GM18858 (cell line): ENCODE measurements around the gene FGF14.
"Not testable (repeated sequence)": the region's sequence is repeated elsewhere in the genome, so short reads cannot be mapped to it uniquely, and the experiment has no call there.

Experiments
- ATAC-seq: cut with Tn5 transposase; IDR thresholded peaks from one replicate; pipeline ENCODE4 v1.9.1; 2021; ENCODE audit not compliant: unreplicated experiment

FGF14 gene

DNA sequence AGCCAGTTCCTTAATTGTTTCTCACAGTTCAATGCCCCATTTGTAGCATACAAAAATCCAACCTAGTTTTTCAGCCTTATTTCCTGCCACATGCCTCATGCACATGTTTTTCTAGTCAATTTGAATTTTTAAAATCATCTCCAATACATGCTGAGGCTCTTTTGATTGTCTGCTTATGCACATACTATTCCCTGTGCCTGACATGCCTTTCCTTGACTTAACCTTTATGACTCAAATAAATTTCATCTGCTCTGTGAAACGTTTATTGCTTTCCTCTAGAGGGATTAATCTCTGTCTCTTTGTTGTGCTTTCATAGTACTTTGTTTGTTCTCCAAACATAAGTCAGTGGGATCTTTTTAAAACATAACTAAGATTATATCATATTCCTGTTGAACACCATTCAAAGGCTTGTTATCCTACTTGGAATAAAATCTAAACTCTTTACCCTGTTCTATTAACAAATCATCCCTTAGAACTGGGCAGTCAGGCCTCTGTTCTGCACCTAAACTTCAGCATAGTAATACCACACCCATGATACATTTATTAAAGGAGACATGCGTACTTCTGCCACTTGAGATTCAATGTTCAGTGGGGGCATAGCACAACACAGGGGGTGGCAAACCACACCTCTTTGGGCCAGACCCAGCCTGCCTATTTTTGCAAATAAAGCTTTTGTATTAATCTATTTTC lies 346.6 kb downstream of the FGF14 start:
- no peak for ATAC-seq

DNA sequence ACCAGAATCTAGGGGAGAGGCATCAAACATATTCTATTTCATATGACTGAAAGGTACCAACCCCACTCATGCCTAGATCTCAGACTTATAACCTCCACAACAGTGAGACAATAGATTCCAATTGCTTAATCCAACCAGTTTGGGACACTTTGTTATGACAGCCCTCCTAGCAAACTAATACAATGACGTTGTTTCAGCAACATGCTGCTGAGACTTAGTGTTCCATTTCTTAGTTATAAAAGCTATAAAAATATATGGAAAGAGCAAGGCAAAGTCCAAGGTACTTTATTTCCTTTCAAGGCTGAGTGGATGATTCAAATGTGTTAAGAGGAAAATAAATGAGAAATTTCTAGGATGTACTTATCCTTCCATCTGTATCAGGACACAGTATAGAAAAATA lies 352.0 kb downstream of the FGF14 start:
- no peak for ATAC-seq

GRCh38 chr13:102045731-102046130 lies 356.1 kb downstream of the FGF14 start:
- no peak for ATAC-seq

DNA sequence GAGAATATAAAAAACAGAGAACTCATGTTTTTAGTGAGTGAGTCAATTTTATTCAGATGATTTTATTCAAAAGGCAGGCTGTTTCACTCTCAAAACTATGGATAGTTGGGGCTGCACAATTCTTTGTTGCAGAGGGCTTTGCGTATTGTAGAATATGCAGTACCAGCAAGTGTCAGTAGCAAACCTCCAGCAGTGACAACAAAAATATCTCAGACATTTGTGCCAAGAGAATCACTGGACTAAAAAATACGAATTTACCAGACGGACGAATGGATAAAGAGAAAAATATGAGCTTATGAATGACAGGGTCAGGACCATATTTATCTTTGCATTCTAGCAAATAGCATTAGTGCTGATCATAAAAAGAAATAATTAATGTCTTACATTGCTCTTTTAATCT lies 359.1 kb downstream of the FGF14 start:
- no peak for ATAC-seq

GRCh38 chr13:102041544-102041943 lies 360.3 kb downstream of the FGF14 start:
- ATAC-seq: no peak

GRCh38 chr13:102040812-102041211 lies 361.0 kb downstream of the FGF14 start:
- ATAC-seq: no peak

DNA sequence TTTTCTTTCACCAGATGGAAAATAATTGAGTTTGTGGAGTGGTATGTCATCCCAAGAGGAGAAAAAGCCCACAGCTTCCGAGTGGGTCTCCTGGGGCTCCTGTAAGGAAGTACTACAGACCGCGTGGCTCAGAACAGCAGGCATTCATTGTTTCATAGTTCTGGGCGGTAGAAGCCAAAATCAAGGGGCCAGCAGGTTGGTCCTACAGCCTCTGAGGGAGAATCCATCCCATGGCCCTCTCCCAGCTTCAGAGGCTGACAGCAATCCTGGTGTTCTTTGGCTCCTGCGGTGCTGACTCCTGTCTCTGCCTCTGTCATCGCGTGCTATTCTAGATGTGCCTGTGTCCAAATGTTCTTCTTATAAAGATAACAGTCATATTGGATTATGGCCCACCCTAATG lies 362.6 kb downstream of the FGF14 start:
- ATAC-seq: no peak

DNA sequence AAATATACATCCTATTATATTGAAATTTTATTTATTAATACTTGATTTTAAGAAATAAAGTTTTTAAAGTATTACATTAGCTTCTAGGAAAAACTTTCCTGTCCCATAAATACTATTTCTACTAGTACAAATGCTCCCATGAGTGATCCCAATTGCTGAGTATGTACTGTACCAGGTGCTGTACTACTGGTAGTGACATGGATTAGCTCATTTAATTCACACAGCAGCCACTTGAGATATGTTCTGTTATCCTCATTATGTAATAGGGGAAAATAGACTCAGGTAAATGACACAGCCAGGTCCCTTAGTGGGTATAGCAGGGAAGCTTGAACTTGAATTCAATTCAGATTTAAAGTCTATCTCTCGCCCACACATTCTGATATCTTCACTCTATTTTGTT lies 363.1 kb downstream of the FGF14 start:
- no peak for ATAC-seq

GRCh38 chr13:102035969-102036368 lies 365.9 kb downstream of the FGF14 start:
- no peak for ATAC-seq

- no peak for ATAC-seq
Measured at GRCh38 chr13:102033857-102034331, 368.0 kb downstream of the FGF14 start.

DNA sequence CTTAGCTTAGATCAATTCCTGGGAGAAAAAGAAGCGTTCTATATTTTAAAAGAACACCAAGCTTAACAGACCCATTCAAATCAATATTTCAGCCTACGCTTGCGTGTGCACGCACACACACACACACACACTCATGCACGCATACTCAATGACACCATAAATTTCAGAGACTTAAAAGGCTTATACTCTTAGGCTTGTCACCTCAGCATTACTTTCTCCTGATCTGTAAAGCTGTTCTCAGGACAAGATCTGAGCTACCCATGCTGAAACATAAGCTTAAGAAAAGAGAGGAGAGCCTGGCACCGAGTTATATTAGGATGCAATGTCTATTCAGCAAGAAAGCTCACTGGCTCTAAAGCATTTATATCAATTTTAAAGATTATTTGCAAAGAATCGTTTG lies 368.5 kb downstream of the FGF14 start:
- ATAC-seq: no peak

DNA sequence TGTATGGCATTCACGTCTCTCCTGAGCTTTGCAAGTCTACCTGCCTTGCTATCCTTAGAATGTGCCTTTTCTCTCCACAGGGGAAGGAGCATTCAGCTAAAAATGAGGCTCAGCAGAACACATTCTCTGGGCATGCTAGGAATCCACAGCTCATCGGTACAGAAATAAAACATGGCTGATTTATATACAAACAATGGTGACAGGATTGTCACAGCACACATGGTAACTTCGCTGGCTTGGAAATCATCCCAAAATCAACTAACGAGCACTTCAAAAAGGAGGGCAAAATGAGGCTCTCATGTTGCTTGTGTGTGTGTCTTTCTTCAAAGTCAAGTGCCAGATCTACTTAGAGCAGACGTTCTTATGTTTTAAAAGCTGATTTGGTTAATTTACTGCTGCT lies 373.0 kb downstream of the FGF14 start:
- no peak for ATAC-seq

DNA sequence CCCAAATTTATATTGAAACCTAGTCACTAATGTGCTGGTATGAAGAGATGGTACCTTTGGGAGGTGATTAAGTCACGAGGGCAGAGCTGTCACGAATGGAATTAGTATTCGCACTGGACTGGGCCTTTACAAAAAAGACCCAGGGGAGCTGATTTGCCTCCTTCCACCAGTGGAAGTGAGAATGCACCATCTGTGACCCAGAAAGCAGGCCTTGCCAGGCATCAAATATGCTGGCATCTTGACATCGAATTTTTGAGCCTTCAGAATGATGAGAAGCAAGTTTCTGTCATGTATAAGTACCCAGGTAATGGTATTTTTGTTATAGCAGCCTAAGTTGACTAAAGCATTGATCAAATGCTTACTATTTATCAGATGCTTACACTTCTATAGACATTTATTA lies 373.6 kb downstream of the FGF14 start:
- ATAC-seq: no peak

- no peak for ATAC-seq
Measured at GRCh38 chr13:102021777-102022176, 380.1 kb downstream of the FGF14 start.

DNA sequence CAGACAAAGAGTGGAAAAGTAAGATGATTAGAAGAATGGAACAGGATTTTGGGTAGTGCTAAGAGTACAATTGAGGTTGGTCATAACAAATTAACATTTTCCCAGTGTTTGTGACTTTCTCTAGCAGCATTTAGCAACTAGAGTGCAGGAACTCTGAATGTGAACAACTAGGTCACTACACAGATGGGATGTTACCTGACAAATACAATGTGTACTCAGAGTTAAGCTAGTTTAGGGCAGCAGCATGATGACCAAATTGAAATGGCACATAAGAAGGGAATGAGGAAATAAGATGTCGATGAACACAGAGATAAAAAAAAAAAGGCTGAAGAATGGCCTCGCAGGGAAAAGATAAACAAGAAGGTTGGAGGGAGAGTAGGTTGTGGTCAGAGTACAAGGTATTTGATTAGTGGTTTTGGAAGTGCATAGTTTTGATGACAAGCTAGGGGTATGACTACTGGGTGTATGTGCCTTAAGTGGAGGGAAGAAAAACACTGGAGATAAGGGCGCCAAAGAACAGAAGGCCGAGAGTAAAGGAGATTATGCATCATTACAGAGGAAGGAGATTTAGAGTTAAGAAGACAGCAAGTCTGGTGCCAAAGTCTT lies 381.1 kb downstream of the FGF14 start:
- ATAC-seq: no peak

- ATAC-seq: no peak
Measured at GRCh38 chr13:102018716-102019115, 383.1 kb downstream of the FGF14 start.

- no peak for ATAC-seq
Measured at GRCh38 chr13:102017248-102017647, 384.6 kb downstream of the FGF14 start.

- ATAC-seq: no peak
Measured at GRCh38 chr13:102012299-102013293, 389.3 kb downstream of the FGF14 start.

DNA sequence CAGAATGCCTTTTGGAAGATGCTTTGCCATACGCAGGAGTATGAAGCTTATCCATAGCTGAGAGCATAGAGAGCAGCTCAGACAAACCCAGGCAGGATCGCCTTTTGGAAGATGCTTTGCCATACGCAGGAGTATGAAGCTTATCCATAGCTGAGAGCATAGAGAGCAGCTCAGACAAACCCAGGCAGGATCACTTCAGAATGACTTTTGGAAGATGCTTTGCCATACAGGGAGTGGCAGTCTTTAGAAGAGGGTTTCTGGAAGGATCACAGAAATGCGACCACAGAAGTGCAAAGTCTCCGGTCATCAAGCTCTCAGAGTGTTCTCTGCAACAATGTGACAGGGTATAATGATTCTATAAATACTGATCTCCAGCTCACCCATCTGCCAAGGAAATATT lies 390.4 kb downstream of the FGF14 start:
- not testable (repeated sequence) for ATAC-seq

- ATAC-seq: no peak
Measured at GRCh38 chr13:102003848-102004570, 397.8 kb downstream of the FGF14 start.

DNA sequence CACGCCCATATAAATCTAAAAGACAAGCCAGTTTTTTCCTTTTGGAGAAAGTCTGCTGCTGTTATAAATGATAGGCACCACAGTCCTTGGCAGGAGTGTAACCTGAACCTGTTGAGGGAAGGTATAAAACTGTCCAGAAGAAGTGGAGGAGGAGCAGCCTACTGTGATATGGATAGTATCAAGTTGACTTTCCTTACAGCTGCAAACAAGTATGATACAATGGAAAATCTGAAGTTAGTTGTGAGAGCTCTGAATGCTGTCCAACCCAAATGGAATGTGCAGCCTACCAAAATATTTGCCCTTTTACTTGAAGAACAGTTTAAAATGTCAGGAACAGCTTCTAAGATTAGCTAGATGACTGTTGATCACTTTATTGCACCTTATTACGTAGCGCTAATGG lies 399.6 kb downstream of the FGF14 start:
- no peak for ATAC-seq
